Cortex of kidney (tissue), 1 donor: ENCODE data around the gene RNF32.
"Not testable (repeated sequence)": the region's sequence is repeated elsewhere in the genome, so short reads cannot be mapped to it uniquely, and the experiment has no call there.

Experiments
- DNase-seq: peaks from one replicate; lab custom pipeline; 2025; lab: John Stamatoyannopoulos, UW

RNF32 gene

GRCh38 chr7:156642306-156643045 is 1.9 kb downstream of the RNF32 start:
- no peak for DNase-seq

- not testable (repeated sequence) for DNase-seq
Observed at GRCh38 chr7:156647330-156647729, 6.8 kb downstream of the RNF32 start.

- DNase-seq = no peak
Observed at GRCh38 chr7:156650042-156650441, 9.5 kb downstream of the RNF32 start.

- DNase-seq = no peak
Observed at GRCh38 chr7:156651474-156651873, 10.9 kb downstream of the RNF32 start.

- no peak for DNase-seq
Observed at GRCh38 chr7:156652886-156653568, 12.5 kb downstream of the RNF32 start.

- no peak for DNase-seq
Observed at GRCh38 chr7:156654511-156655234, 14.1 kb downstream of the RNF32 start.

- DNase-seq = no peak
Observed at GRCh38 chr7:156655251-156655650, 14.7 kb downstream of the RNF32 start.

- DNase-seq = no peak
Observed at GRCh38 chr7:156655983-156656382, 15.4 kb downstream of the RNF32 start.

GRCh38 chr7:156656598-156656997 is 16.0 kb downstream of the RNF32 start:
- no peak for DNase-seq

- no peak for DNase-seq
Observed at GRCh38 chr7:156657681-156658080, 17.1 kb downstream of the RNF32 start.

- DNase-seq = no peak
Observed at GRCh38 chr7:156659203-156659602, 18.6 kb downstream of the RNF32 start.

GRCh38 chr7:156659961-156660360 is 19.4 kb downstream of the RNF32 start:
- no peak for DNase-seq

GRCh38 chr7:156661637-156662036 is 21.1 kb downstream of the RNF32 start:
- no peak for DNase-seq

GRCh38 chr7:156662277-156662676 is 21.7 kb downstream of the RNF32 start:
- DNase-seq = no peak

- no peak for DNase-seq
Observed at GRCh38 chr7:156665101-156665500, 24.5 kb downstream of the RNF32 start.

- no peak for DNase-seq
Observed at GRCh38 chr7:156666368-156667109, 26.0 kb downstream of the RNF32 start.

GRCh38 chr7:156667110-156667426 is 26.5 kb downstream of the RNF32 start:
- DNase-seq = no peak

GRCh38 chr7:156668130-156668741 is 27.7 kb downstream of the RNF32 start:
- DNase-seq = no peak

- DNase-seq = no peak
Observed at GRCh38 chr7:156669035-156669828, 28.7 kb downstream of the RNF32 start.

- DNase-seq = no peak
Observed at GRCh38 chr7:156673454-156673853, 32.9 kb downstream of the RNF32 start.

- no peak for DNase-seq
Observed at GRCh38 chr7:156673902-156674301, 33.3 kb downstream of the RNF32 start.
